HG03442 (cell line): ENCODE measurements around the gene CDC45.
"Not testable (repeated sequence)": the region's sequence is repeated elsewhere in the genome, so short reads cannot be mapped to it uniquely, and the experiment has no call there.

Source experiments
- ATAC-seq: cut with Tn5 transposase; IDR thresholded peaks from one replicate; pipeline ENCODE4 v1.9.1; 2021; ENCODE audit warnings: mild to moderate bottlenecking, moderate library complexity; ENCODE audit not compliant: unreplicated experiment

The CDC45 gene

GRCh38 chr22:19525666-19526065 is 45.9 kb downstream of the CDC45 start:
- no peak for ATAC-seq

- no peak for ATAC-seq
These were observed 46.5 kb downstream of the CDC45 start for GRCh38 chr22:19526076-19526701.

- no peak for ATAC-seq
These were observed 47.0 kb downstream of the CDC45 start for GRCh38 chr22:19526702-19527111.

- ATAC-seq, result no peak
These were observed 47.6 kb downstream of the CDC45 start for GRCh38 chr22:19527321-19527721.

- ATAC-seq, result no peak
These were observed 48.2 kb downstream of the CDC45 start for GRCh38 chr22:19527861-19528417.

- no peak for ATAC-seq
These were observed 50.1 kb downstream of the CDC45 start for GRCh38 chr22:19529811-19530210.

- no peak for ATAC-seq
These were observed 51.0 kb downstream of the CDC45 start for GRCh38 chr22:19530751-19531150.

GRCh38 chr22:19531327-19531726 is 51.6 kb downstream of the CDC45 start:
- ATAC-seq, result not testable (repeated sequence)

- ATAC-seq, result no peak
These were observed 53.4 kb downstream of the CDC45 start for GRCh38 chr22:19533049-19533626.

- no peak for ATAC-seq
These were observed 54.1 kb downstream of the CDC45 start for GRCh38 chr22:19533857-19534256.

- no peak for ATAC-seq
These were observed 55.3 kb downstream of the CDC45 start for GRCh38 chr22:19535001-19535400.

- no peak for ATAC-seq
These were observed 56.8 kb downstream of the CDC45 start for GRCh38 chr22:19536564-19536963.

- ATAC-seq, result no peak
These were observed 58.3 kb downstream of the CDC45 start for GRCh38 chr22:19537941-19538488.

- no peak for ATAC-seq
These were observed 60.7 kb downstream of the CDC45 start for GRCh38 chr22:19540394-19540793.

- no peak for ATAC-seq
These were observed 64.4 kb downstream of the CDC45 start for GRCh38 chr22:19543970-19544708.

- ATAC-seq, result no peak
These were observed 66.2 kb downstream of the CDC45 start for GRCh38 chr22:19545935-19546207.

GRCh38 chr22:19546680-19547079 is 67.0 kb downstream of the CDC45 start:
- ATAC-seq, result no peak

- ATAC-seq, result no peak
These were observed 67.9 kb downstream of the CDC45 start for GRCh38 chr22:19547620-19548019.

- not testable (repeated sequence) for ATAC-seq
These were observed 68.7 kb downstream of the CDC45 start for GRCh38 chr22:19548427-19548826.

GRCh38 chr22:19548964-19549363 is 69.2 kb downstream of the CDC45 start:
- no peak for ATAC-seq

GRCh38 chr22:19549428-19549827 is 69.7 kb downstream of the CDC45 start:
- no peak for ATAC-seq

GRCh38 chr22:19550382-19550781 is 70.7 kb downstream of the CDC45 start:
- ATAC-seq, result no peak
